Colonic mucosa (tissue), 4 donors: ENCODE measurements around the gene CYB5A. TPM values are rescaled to one million over a fixed set of nuclear protein-coding genes. Genes with fewer than 3 reads are reported as not detected.

Source experiments
- DNase-seq: peaks from one replicate; pipeline ENCODE4 v3.0.0-alpha.2; 2020
- H3K27ac ChIP-seq: fragments of 200-600 bp; one replicate; pipeline ENCODE4 v1.8.0; 2021
- H3K27me3 ChIP-seq: fragments of 200-600 bp; one replicate; pipeline ENCODE4 v1.8.0; 2021
- H3K36me3 ChIP-seq: fragments of 200-600 bp; one replicate; pipeline ENCODE4 v1.8.0; 2021
- H3K4me1 ChIP-seq: fragments of 200-600 bp; one replicate; pipeline ENCODE4 v1.8.0; 2021; ENCODE audit warnings: mild to moderate bottlenecking
- H3K4me3 ChIP-seq: fragments of 200-600 bp; one replicate; pipeline ENCODE4 v1.8.0; 2021
- H3K9ac ChIP-seq, 2 donors: one replicate each; pipeline ENCODE4 v1.7.0; 2013; ENCODE audit warnings: control low read depth in 2 of 2, low read depth in 2 of 2, low read length in 2 of 2
- H3K9me3 ChIP-seq: fragments of 200-600 bp; one replicate; pipeline ENCODE4 v1.8.0; 2021
- intact Hi-C: fragments of 100-400 bp; cut with DNase I; formaldehyde crosslinking; loops from one replicate; pipeline ENCODE4 v1.14.1; 2022
- total RNA-seq, 2 donors: library from RNA; stranded (reverse); fragmentation: NEBNext Ultra II Directional in 1 of 2; extraction: Animal tissue kit (Norgen Biotek cat#: 25700) in 1 of 2; gene quantifications; one replicate each; pipeline ENCODE4 v1.2.1, GENCODE V29; 2021
- TF ChIP-seq, protein P1 (sequence below): fragments of 200-600 bp; IDR thresholded peaks from one replicate; pipeline ENCODE4 v1.8.0; 2022; ENCODE audit warnings: antibody characterized with exemption, mild to moderate bottlenecking
- donor health status: healthy.
- donor health status: DM: no; HTN: no; CAD: no.
- donor health status: DM: no; HTN: no; CAD: no.

The CYB5A gene
- total RNA-seq, 2 donors from 2014 or later: 107 to 114 TPM

DNA sequence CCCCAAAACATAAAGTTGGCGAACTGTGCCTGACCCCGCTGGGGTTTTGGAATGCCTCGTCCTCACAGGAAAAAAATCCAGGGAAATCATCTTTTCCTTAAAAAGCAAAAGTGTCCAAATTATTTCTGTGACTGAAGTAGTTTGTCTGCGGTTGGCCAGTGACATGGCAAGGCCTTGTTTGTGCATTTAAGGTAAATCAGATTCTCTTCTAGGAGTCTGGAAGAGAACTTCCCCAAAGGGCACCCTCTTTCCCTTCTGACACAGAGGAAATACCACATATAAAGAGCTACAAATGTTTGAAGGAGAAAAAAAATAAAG lies 737 bp upstream of the CYB5A start:
- intact Hi-C loops: no loop called here
- no peaks in the 10 kb centered on the region for H3K9me3 ChIP-seq
- no peaks in the 10 kb centered on the region for H3K4me1 ChIP-seq
- no peak for DNase-seq
- H3K36me3 ChIP-seq: no peaks in the 10 kb centered on the region
- peak overlapping the region; percentile 25 to 89 for H3K9ac ChIP-seq
- peak overlapping the region; percentile 68 for H3K27ac ChIP-seq
- H3K27me3 ChIP-seq: no peaks in the 10 kb centered on the region
- H3K4me3 ChIP-seq: peak overlapping the region; percentile 94
- TF ChIP-seq, protein P1, sequence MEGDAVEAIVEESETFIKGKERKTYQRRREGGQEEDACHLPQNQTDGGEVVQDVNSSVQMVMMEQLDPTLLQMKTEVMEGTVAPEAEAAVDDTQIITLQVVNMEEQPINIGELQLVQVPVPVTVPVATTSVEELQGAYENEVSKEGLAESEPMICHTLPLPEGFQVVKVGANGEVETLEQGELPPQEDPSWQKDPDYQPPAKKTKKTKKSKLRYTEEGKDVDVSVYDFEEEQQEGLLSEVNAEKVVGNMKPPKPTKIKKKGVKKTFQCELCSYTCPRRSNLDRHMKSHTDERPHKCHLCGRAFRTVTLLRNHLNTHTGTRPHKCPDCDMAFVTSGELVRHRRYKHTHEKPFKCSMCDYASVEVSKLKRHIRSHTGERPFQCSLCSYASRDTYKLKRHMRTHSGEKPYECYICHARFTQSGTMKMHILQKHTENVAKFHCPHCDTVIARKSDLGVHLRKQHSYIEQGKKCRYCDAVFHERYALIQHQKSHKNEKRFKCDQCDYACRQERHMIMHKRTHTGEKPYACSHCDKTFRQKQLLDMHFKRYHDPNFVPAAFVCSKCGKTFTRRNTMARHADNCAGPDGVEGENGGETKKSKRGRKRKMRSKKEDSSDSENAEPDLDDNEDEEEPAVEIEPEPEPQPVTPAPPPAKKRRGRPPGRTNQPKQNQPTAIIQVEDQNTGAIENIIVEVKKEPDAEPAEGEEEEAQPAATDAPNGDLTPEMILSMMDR: no peak

DNA sequence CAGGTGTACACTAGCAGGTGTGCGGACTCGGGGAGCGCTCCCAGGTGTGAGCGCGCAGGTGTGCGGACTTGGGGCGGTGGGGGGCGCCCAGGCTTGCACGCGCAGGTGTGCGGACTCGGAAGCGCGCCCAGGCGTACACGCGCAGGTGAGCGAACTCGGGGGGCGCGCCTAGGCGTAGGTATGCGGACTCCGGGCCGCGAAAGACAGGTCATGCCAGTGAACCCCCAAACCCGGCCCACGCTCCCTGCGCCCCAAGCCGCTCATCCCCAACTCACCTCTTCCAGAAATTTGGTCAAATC lies 342 bp downstream of the CYB5A start:
- Histone ChIP-seq H3K4me3 (peak overlapping the region; percentile 94), H3K27me3 (no peaks in the 10 kb centered on the region), H3K9ac (peak overlapping the region; percentile 70 to 89), H3K4me1 (no peaks in the 10 kb centered on the region), H3K36me3 (no peaks in the 10 kb centered on the region), H3K27ac (peak overlapping the region; percentile 68), H3K9me3 (no peaks in the 10 kb centered on the region)
- no peak for DNase-seq
- TF ChIP-seq, protein P1: no peak
- intact Hi-C loops: no loop called here

DNA sequence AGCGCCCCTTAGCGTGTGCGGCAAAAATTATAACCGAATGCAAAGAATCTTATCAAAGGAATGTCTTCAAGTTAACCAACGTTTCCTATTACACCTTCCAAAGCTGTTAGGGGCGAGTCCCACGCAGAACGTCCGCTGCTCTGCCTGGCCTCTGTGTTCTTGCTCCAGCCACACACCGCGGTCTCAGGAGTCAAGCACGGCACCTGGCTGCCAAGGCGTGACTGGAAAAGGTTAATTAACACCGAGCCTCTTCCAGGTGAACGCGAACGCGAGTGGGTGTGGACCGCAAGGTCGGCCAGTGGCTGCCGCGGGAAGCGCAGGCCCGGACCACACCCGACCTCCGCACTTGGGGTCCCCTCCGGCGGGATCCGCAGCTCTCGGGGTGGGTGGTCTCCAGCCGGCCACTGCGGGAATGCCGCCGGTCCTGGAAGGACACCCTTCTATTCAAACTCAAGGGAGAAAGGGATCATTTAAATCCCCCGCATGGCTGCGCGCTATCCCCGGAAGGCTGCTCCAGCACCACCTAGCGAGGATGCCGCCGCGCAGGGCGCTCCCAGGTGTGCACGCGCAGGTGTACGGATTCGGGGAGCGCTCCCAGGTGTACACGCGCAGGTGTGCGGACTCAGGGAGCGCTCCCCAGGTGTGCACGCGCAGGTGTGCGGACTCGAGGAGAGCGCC lies 830 bp downstream of the CYB5A start:
- TF ChIP-seq, protein P1: no peak
- H3K27me3 ChIP-seq: no peaks in the 10 kb centered on the region
- H3K4me1 ChIP-seq: no peaks in the 10 kb centered on the region
- no peaks in the 10 kb centered on the region for H3K9me3 ChIP-seq
- intact Hi-C loops: no loop called here
- H3K4me3 ChIP-seq: peak overlapping the region; percentile 94
- no peaks in the 10 kb centered on the region for H3K36me3 ChIP-seq
- peak overlapping the region; percentile 70 to 89 for H3K9ac ChIP-seq
- DNase-seq: peak; percentile 60
- H3K27ac ChIP-seq: peak overlapping the region; percentile 68

DNA sequence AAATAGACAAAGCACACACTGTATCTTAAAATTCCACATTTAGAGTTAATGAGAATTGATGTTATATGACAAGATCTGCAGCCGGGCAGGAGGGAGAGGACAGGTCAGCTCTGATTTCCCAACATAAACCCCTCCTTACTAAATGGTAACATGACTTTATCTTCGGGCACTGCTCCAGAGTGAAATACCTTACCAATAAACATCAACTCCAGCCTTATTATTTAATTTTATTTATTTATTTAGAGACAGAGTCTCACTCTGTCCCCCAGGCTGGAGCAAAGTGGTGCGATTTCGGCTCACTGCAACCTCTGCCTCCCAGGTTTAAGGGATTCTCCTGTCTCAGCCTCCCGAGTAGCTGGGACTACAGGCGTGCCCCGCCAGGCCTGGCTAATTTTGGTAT lies 1.7 kb downstream of the CYB5A start:
- Histone ChIP-seq H3K27ac (no peak overlapping the region), H3K27me3 (no peaks in the 10 kb centered on the region), H3K9ac (no peak overlapping the region), H3K4me1 (no peaks in the 10 kb centered on the region), H3K9me3 (no peaks in the 10 kb centered on the region), H3K4me3 (no peak overlapping the region), H3K36me3 (no peaks in the 10 kb centered on the region)
- intact Hi-C loops: no loop called here
- TF ChIP-seq, protein P1: no peak
- DNase-seq: no peak

DNA sequence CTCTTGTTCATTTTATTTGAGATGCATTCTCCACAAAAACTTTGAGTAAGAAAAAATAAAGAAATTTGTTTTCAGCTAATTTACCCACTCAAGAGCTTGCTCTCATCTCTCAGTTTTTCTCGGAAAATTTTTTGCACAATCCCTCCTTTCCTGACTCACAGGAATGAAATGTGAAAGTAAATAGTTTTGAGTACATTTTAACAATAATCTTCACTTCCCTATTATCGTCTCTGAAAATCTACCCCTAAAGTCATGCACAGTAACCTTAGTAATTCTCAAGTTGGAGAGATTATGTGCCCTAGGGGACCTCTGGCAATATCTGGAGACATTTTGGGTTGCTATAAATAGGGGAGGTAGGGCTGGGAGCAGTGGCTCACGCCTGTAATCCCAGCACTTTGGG lies 2.6 kb downstream of the CYB5A start:
- H3K9ac ChIP-seq: no peak overlapping the region
- no peak overlapping the region for H3K4me3 ChIP-seq
- H3K27me3 ChIP-seq: no peaks in the 10 kb centered on the region
- H3K36me3 ChIP-seq: no peaks in the 10 kb centered on the region
- H3K9me3 ChIP-seq: no peaks in the 10 kb centered on the region
- DNase-seq: no peak
- TF ChIP-seq, protein P1: no peak
- H3K27ac ChIP-seq: no peak overlapping the region
- intact Hi-C loops: loop anchor here (5.0 kb wide), 1 partner anchor 92 kb away; no protein-coding TSS in a partner anchor
- no peaks in the 10 kb centered on the region for H3K4me1 ChIP-seq
